ACHN (cell line): ENCODE measurements around the gene PIGN.

Source experiments
- DNase-seq: peaks from one replicate; pipeline ENCODE4 v3.0.0-alpha.2; 2015
- in situ Hi-C: cut with HindIII; loops from 2 replicates; pipeline ENCODE4 v1.10.0; 2017; ENCODE audit warnings: low sequenced_read_pairs, low pct_ligation_motif_present, low pct_unique_long_range_greater_than_20kb

Gene PIGN

GRCh38 chr18:62138461-62139235, 48.2 kb downstream of the PIGN start:
- in situ Hi-C loops = no loop called here
- no peak for DNase-seq

DNA sequence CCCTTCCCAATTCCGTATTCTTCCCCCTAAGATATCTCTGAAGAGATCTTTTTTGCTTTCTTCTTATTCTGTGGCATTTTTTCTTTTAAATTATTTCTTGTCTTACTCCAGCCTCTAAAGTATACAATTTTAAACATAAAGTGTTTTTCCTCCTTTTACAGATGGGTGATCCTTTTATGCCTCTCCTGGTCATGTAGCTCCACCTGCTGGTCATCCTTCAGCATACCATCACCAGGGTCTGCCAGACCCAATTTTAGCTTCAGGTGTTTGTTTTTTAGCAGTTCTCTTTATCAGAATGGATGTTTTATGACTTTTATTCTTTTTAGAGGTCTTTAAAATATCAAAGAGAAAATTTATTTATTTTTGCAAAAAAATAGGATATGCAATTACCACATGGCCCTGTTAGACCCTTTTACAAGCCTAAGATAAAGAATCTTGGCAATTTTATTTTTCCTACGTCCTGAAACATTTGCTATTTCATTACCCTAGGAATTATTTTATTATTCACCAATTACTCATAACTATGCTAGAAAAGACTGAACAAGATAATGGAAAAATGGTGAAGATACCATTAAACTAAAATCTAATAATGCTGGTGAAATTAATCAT, 55.5 kb downstream of the PIGN start:
- in situ Hi-C loops = no loop called here
- peak; percentile 52 for DNase-seq

DNA sequence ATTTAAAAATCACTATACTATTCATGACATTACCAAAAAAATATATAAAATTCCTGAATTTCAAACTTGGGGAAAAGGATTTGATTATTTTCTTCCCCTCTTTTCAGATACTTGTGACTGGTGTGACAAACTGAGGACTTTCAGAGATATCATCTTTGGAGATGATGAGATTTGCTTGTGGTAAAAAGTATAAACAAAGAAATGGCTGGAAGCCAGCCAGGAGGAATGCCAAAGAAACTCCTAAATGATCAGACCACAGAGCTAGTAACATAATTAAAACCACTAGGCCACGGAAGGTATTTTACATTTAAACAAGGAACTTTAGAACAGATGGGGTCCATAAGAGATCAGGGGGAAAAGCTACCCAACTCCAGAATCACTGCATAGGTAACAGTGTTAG, 58.7 kb downstream of the PIGN start:
- DNase-seq = no peak

GRCh38 chr18:62126737-62127136, 60.1 kb downstream of the PIGN start:
- in situ Hi-C loops = no loop called here

More for the DNA sequence above, 58.7 kb downstream of the PIGN start:
- in situ Hi-C loops = no loop called here

GRCh38 chr18:62125702-62126101, 61.2 kb downstream of the PIGN start:
- no peak for DNase-seq
- in situ Hi-C loops = no loop called here

More at GRCh38 chr18:62126737-62127136, 60.1 kb downstream of the PIGN start:
- no peak for DNase-seq

GRCh38 chr18:62122330-62122729, 64.5 kb downstream of the PIGN start:
- no peak for DNase-seq
- in situ Hi-C loops = no loop called here

- DNase-seq = no peak
- in situ Hi-C loops = no loop called here
Measured at GRCh38 chr18:62119884-62120283, 67.0 kb downstream of the PIGN start.

GRCh38 chr18:62118328-62118727, 68.5 kb downstream of the PIGN start:
- DNase-seq = no peak

DNA sequence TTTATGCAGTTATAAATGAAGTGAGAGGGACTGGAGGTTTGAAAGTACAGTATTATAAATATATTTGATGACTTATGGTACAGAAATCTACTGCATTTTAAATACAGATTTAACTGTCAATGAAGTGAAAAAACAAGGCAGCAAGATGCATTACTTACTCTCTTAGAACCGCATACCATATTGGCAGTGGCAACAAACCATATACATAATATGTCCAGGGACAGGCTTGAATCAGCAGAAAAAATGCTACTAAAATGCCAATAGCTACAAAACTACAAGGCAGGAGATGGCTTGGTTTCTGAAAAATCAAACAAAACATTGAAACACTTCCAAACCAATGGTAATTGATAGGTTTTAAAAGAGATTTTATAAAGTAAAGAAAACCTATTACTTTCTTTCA, 77.2 kb downstream of the PIGN start:
- in situ Hi-C loops = no loop called here
- DNase-seq = no peak

More at GRCh38 chr18:62118328-62118727, 68.5 kb downstream of the PIGN start:
- in situ Hi-C loops = no loop called here

DNA sequence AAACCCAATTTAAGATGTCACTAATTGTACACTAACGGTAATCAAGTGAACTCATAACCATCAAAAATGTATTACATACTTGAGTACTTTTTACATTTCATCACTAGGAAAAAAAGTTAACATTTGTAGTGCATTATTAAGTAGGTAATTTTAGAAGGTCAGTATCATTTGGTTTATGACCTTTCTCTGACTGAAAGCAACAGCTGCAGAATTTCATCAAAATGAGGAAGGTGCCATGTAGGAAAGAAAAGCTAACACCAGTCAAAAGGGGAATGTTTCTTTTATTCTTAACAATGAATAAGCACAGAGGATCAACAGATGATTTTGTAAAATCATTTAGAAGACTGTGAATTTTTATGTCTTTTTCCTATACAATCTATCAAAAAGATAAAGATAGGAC, 79.0 kb downstream of the PIGN start:
- in situ Hi-C loops = no loop called here
- DNase-seq = no peak

GRCh38 chr18:62106271-62106670, 80.6 kb downstream of the PIGN start:
- in situ Hi-C loops = no loop called here

GRCh38 chr18:62105376-62105775, 81.5 kb downstream of the PIGN start:
- in situ Hi-C loops = no loop called here
- DNase-seq = no peak

More at GRCh38 chr18:62106271-62106670, 80.6 kb downstream of the PIGN start:
- no peak for DNase-seq

GRCh38 chr18:62102221-62102620, 84.6 kb downstream of the PIGN start:
- DNase-seq = no peak
- in situ Hi-C loops = no loop called here

DNA sequence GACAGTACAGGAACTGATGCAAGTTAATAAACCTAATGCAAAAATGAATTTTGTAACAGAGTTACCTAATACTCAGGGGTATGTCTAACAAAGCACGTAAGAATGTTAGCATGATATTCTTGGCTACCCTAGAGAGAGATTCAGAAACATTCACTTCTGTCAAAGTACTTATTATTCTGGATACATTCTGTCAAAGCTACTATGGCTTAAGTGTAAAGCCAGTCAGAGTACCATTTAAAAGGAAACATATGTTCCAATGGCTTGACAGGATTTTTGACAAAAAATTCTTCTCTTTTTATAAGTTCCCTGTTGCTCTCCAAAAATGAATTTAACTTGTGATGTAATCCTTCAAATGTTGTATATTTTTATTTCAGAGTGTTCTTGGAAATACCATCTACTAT, 85.5 kb downstream of the PIGN start:
- DNase-seq = no peak
- in situ Hi-C loops = no loop called here

- in situ Hi-C loops = no loop called here
Measured at GRCh38 chr18:62098960-62099359, 87.9 kb downstream of the PIGN start.

GRCh38 chr18:62097698-62098097, 89.2 kb downstream of the PIGN start:
- in situ Hi-C loops = no loop called here
- DNase-seq = no peak

More at GRCh38 chr18:62098960-62099359, 87.9 kb downstream of the PIGN start:
- DNase-seq = no peak

DNA sequence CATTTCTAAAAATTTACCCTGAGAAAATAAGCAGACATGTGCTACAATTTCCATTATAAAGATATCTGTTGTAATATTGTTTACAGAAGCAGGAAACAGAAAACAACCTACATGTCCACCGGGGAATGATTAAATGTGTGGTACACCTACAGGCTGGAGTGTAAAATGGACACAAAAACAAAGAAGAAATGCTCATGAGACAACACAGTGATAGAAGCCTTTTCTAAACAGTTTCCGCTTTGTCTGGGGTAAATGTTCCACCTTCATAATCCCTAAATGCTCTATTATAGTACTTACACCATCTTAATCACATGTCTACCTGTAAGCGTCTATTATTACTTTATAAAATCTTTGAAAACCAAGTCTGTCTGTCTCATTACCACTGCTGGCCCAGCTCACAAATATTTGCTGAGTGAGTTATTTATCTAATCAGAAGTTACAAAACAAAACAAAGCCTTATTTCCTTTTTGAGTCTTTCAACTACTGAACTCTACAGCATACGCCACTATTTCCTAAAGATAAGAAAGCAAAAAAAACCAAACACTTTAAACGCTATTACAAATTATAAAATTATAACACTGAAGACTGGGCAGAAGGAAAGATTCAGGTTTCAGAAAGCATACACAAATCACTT, 95.3 kb downstream of the PIGN start:
- DNase-seq = no peak
- in situ Hi-C loops = no loop called here

- DNase-seq = no peak
- in situ Hi-C loops = no loop called here
Measured at GRCh38 chr18:62089174-62089573, 97.7 kb downstream of the PIGN start.

DNA sequence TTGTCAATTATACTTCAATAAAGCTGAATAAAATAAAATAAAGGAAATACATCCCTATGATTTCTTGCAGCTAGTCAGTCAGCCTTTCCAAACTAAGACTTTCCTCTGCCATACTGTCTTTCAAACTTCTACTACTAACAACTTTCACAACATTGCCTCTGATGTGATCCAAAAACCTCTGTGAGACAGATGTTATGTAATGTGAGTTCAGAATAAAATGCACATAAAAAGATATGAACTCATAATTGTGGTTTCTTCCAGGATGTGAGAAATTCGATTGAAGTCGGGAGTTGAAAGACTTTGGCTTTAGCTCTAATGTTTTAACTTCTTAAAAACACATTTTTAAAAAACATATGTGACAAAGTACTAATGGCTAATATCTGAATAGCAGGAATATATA, 98.7 kb downstream of the PIGN start:
- DNase-seq = no peak
- in situ Hi-C loops = no loop called here

DNA sequence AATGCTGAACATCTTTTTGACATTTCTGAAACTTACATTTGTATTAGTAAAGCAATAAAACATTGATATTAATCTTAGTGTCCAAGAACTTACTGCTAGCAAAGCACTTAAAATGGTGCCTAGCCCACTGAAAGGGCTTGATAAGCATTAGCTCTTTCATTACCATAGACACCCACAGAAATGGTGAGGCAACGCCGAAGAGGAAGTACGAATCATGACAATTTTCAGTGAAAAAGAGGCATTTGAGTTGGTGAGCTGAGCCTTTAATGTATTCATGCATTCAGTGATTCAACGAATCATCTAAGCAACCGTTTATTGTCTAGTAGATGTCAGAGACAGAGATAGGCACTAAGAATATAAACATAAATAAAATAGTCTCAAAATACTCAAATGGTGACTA, 101.1 kb downstream of the PIGN start:
- DNase-seq = no peak
- in situ Hi-C loops = no loop called here
